GM21717 (cell line): ENCODE measurements around the gene CLDN6.
"Not testable (repeated sequence)": the region's sequence is repeated elsewhere in the genome, so short reads cannot be mapped to it uniquely, and the experiment has no call there.

ENCODE experiments used
- ATAC-seq: cut with Tn5 transposase; IDR thresholded peaks from one replicate; pipeline ENCODE4 v1.9.1; 2021; ENCODE audit warnings: mild to moderate bottlenecking, moderate library complexity; ENCODE audit not compliant: unreplicated experiment

CLDN6 gene

DNA sequence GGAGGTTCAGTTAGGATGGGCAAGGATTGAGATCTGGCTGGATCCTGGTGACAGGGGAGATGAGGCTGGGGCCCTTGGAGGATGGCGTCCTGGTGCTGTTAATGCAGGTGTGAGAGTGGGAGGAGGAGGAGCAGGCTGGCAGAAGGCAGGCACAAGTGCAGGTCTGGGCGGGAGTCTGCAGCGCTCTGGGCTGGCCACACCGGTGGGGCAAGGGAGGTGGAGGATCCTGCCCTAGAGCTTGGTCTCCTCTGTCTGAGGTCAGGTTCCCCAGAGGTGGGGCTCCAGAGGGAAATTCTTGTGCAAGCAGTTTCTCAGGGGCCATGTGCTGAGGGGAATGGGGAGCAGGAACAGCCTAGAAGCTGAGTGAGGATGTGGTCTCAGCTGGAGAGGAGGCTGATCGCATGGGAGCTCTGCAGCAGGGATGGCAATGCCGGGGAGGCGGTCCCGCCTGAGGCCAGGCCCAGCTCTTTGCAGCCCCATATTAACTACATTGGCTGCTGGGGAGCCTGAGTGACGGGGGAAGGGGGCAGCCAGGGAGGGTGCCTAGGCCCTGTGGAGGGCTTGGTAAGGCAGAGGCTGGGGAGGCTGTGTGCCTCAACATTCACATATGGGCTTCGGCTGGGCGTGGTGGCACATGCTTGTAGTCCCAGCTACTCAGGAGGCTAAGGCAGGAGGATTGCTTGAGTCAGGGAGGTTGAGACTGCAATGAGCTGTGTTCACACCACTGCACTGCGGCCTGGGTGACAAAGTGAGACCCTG, 34.8 kb upstream of the CLDN6 start:
- ATAC-seq = not testable (repeated sequence)

DNA sequence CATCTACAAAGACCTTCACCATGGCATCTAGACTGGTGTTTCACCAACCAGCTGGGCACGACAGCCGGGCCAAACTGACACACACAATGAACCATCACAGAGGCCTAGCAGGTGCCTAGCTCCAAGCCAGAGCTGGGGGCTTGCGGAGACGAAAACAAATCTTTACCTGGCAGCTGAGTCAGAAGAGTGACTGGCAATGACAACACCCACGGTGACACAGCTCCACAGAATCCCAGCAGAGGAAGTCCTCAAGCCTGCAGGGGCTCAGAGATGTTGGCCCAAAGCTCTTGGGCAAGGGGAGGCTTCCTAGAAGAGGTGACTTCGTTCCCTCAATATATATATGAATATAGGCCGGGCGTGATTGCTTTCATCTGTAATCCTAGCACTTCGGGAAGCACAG, 33.5 kb upstream of the CLDN6 start:
- ATAC-seq = no peak

DNA sequence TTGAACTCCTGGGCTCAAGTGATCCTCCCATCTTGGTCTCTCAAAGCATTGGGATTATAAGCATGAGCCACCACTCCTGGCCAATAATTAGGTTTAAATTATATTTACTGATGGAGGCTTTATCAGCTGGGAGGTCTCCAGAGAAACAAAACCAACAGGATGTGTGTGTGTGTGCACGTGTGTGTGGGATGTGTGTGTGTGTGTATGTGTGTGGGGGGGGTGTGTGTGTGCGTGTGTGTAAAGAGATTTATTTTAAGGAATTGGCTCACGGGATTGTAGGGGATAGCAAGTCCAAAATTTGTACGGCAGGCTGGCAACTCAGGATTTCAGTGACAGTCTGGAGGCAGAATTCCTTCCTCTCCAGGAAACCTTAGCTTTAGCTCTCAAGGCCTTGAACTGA, 33.0 kb upstream of the CLDN6 start:
- no peak for ATAC-seq

DNA sequence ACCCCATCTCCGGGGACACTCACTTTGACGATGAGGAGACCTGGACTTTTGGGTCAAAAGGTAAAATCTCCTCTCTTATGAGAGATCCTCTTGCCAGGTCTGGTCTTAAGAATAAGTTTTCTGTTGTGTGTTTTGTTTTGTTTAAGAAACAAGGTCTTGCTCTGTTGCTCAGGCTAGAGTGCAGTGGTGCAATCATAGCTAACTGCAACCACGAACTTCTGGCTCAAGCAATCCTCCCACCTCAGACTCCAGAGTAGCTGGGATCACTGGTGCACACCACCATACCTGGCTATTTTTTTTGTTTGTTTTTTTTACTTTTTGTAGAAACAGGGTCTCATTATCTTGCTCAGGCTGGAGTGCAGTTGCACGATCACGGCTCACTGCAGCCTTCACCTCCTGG, 32.5 kb upstream of the CLDN6 start:
- no peak for ATAC-seq

DNA sequence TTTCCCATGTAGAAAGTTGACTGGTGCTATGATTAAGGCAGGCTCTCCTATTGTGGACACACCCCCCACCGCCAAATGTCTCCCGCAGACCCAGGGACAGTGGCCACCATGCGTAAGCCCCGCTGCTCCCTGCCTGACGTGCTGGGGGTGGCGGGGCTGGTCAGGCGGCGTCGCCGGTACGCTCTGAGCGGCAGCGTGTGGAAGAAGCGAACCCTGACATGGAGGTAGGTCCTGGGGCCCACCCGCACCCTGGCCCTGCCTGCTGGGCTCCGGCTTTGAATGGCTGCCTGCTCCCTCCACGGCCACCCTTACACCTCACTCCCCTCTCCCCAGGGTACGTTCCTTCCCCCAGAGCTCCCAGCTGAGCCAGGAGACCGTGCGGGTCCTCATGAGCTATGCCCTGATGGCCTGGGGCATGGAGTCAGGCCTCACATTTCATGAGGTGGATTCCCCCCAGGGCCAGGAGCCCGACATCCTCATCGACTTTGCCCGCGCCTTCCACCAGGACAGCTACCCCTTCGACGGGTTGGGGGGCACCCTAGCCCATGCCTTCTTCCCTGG, 32.0 kb upstream of the CLDN6 start:
- ATAC-seq = no peak

DNA sequence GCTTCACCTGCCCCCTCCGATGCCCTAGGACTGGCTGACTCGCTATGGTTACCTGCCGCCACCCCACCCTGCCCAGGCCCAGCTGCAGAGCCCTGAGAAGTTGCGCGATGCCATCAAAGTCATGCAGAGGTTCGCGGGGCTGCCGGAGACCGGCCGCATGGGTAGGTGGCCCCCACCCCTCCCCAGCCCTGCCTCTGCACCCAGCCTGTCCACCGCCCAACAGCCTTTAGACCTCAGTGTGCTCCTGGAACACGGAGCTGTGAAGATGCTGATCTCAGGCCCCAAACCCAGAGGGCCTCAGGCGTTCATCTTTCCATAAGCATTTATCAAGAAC, 29.4 kb upstream of the CLDN6 start:
- ATAC-seq = no peak

DNA sequence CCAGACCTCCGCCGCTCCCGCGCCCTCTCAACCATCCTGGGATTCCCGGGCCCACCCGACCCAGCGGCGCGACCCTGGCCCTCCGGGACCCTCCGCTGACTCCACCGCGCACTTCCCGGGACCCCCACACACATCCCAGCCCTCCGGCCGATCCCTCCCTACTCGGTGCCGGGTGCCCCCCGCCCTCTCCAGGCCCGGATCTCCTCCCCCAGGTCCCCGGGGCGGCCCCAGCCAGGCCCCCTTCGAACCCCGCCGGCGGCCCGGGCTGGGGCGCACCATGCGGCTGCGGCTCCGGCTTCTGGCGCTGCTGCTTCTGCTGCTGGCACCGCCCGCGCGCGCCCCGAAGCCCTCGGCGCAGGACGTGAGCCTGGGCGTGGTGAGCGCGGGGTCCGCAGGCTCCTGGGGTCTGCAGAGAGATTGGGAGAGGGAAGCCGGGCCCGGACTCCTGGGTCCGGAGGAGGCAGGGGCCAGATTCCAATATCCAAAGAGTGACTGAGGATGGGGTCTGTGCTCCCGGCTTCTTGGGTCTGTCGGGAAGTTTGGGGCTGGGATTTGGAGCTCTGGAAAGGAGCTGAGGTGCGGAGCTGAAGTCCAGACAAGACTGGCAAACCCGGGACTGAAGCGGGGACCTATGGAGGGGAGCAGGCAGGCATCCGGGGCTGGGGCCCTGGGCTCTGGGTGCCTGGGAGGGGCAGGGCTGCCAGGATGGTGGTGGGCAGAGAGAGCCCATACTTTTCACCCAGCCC, 28.8 kb upstream of the CLDN6 start:
- ATAC-seq = no peak

DNA sequence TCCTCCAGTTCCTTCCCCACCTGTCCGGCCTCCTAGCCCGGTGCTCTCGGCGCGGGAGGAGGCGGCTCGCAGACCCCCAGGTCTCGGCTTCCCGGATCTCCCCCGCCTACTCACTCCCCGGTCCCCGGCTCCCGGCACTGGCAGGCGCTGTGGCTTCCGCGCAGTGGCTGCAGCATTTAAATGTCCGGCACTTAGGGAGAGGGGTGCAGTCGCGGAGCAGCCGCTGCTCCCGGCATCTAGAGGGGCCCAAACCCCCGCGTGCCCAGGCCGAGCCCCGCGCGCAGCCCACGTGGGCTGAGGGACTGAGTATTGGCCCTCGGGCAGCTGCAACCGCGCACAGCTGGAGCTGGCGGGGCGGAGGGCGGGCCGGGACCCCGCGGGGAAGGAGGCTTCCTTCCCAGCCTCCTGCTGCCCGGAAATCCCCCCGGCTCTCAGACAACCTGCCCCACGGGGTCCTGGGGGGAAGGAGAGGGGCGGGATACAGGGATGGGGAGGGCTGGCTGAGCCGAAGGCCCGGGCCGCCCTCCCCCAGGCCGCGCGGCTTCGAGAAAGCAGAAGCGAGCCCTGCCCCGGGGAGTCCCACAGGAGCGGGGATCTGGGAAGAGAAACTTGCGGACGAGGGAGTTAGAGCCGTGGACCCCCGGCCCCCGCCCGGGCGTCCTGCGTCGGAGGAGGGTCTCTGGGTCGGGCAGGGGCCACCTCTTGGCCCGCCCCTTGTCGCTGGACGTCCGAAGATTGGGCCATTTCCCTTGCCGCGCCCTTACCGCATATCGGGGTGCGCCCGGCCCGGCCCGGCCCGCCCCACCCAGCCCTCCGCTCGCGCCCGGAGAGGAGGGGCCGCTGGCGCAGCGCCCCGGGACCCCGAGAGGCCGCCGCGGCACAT, 28.0 kb upstream of the CLDN6 start, which contains the start of gene MMP25:
TSS of gene MMP25 (plus strand) at position 804 of the 883 bp plus-strand sequence. CDS start 357 bp downstream, outside the sequence.
- no peak for ATAC-seq

DNA sequence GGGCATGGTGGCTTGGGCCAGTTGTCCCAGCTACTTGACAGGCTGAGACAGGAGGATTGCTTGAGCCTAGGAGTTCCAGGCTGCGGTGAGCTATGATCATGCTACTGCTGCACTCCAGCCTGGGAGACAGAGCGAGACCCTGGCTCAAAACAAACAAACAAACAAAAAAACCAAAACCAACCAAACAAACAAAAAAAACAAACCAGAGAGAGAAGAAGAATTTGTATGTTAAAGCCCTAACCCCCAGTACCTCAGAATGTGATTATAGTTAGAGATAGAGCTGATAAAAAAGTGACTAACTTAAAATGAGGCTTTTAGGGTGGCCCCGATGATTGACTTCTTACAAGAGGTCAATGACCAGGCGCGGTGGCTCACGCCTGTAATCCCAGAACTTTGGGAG, 26.7 kb upstream of the CLDN6 start:
- ATAC-seq = no peak

DNA sequence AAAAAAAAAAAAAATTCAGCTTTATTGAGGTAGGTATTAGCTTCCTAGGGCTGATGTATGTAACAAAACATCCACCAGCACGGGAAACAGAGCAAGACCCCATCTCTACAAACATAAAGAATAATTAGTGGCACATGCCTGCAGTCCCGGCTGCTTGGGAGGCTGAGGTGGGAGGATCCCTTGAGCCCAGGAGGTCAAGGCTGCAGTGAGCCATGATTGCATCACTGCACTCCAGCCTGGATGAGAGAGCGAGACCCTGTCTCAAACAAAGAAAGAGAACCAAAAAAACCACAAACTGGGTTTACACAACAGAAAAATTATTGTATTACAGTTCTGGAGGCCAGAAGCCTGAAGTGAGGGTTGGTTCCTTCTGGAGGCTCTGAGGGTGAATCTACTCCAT, 24.4 kb upstream of the CLDN6 start:
- no peak for ATAC-seq

DNA sequence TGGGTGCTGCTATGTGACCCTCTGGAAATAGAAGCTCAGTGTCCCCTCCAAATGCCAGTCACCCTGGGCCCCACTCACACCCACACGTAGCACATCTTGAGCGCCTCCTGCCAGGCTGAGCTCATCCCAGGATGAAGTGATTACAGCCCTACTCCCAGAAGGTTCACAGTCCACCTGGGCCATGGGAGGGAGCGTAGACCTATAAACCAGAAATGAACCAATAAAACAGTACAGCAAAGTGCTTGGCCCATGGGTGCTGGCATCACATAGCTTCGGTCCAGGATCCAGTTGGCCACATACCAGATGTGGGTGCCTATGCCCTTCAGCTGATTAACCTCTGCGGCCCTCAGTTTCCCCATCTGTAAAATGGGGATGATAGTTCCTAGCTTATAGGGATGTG, 20.9 kb upstream of the CLDN6 start:
- ATAC-seq = no peak

DNA sequence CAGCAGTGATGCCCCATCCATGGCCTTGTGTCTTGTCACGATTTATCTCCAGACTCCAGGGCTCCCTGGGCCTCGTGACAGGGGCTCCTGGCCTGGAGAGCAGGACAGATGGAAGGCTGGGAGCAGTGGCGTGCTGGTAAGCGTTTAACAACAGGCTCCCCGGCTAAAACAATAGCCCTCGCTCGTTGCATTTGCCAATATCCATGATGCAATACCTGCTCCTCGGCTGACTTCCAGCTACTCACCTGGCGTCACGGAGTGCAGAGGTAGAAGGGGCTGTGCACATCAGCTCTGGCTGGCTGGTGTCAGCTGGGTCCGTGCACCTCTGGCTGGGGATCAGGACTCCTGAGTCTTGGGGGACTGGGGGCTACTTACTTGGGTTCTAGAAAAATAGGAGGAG, 20.3 kb upstream of the CLDN6 start:
- ATAC-seq = no peak

DNA sequence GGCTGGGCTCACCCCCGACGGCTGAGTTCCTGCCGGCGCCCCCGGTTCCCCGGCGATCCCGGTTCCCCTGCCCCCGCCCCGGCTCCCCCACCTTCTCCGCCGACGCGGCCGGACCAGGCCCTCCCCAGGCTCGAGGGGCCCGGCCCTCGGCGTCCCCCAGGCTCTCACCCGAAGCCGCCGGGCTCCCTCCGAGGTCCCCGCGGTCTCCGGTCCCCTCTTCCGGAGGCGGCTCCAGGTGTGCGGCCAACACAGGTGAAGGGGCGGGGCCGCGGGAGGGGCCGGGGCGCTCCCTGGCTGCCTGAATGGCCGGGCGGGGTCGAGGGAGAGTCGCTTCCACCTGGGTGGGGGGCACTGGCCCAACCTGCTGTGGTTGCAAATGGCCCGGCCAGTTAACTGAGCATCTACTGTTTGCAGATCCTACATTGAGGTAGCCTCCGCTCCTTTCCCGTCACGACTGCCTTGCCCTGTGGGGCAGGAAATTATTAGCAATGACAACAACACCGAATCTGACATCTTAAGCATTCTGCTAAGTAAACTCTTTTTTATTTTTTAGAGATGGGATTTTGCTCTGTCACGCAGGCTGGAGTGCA, 18.8 kb upstream of the CLDN6 start, which contains the start of gene BICDL2:
TSS of gene BICDL2 (minus strand) at position 219 of the 590 bp plus-strand sequence. CDS start 1,448 bp downstream, outside the sequence.
- no peak for ATAC-seq

DNA sequence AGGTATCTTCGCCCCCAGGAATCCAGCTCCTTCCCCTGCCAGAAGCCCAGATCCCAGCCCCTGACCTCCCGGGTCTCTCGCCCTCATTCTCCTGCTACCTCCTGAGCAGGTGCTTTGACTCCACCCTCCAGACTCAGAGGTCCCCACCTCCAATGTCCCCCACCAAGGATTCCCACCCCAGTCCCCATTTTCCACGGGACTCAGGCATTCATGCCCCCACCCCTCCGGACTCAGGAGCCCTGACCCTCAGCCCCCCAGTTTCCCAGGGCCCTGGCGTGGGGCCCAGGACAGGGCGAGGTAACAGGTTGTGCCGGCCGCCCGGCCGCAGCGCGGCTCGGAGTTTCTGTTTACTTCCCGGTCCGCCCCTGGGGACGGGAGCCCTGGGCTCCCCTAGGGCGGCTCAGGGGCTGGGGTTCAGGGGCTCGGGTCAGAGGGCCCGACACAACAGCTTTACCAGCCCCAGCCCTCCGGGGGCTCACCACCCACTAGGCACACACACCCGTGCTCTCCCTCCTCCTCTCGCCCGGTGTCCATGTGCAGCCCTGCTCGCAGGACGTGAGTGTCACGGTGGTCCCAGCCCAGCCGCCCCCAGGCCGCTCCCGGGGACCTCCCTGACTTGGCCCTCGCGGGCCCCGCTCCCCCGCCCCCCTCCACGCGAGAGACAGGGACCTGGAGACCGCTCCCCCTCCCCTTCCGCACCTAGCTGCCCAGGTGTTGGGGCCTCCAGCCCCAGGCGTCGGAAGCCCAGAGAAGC, 18.2 kb upstream of the CLDN6 start:
- no peak for ATAC-seq

DNA sequence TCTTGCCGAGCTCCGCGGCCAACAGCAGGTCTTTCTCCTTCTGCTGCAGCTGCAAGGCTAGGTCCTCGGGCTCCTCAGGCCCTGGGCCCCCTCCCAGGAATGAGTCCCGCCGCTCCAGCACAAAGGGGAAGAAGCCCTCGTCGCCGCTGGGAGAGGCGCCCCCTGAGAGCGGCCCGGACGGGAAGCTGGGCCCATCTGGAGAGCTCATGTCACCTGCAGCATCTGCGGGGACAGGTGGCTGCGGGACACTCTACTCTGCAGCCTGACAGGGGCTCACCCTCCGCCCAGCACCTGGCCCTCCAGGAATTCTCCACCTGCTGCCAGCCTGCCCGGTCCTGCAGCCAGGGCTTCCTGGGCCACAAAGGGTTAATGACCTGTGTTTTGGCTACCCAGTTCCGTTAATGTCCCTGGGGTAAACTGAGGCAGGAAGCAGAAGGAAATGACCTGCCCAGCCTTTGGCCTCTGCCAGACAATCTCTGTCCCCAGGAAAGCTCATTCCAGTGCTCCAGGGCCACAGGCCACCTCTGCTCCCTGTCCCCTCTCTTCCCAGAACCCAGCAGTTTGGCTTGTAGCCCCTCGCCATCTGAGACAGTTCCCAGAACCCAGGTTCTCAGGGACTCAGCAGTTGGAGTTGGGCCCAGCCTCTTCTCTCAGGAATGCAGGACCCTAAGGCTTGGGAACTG, 17.4 kb upstream of the CLDN6 start:
- ATAC-seq = no peak

DNA sequence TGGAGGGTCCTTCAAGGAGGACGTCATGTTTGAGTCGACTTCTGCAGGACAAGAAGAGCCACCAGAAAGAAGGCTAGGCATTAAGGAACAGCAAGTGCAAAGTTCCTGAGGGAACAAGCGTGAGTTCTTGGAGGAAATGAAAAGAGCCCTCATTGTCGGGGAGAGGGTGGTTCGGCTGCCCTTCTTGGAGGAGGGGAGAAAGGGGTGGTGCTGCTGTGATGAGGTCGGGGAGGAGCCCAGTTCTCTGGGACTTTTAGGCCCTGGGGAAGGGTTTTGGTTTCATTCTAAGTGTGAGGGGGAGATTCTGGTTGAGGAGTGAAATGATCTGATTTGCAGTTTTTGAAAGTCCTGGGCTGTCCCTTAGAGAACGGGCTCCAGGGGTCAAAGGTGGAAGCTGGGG, 14.6 kb upstream of the CLDN6 start:
- ATAC-seq = no peak

DNA sequence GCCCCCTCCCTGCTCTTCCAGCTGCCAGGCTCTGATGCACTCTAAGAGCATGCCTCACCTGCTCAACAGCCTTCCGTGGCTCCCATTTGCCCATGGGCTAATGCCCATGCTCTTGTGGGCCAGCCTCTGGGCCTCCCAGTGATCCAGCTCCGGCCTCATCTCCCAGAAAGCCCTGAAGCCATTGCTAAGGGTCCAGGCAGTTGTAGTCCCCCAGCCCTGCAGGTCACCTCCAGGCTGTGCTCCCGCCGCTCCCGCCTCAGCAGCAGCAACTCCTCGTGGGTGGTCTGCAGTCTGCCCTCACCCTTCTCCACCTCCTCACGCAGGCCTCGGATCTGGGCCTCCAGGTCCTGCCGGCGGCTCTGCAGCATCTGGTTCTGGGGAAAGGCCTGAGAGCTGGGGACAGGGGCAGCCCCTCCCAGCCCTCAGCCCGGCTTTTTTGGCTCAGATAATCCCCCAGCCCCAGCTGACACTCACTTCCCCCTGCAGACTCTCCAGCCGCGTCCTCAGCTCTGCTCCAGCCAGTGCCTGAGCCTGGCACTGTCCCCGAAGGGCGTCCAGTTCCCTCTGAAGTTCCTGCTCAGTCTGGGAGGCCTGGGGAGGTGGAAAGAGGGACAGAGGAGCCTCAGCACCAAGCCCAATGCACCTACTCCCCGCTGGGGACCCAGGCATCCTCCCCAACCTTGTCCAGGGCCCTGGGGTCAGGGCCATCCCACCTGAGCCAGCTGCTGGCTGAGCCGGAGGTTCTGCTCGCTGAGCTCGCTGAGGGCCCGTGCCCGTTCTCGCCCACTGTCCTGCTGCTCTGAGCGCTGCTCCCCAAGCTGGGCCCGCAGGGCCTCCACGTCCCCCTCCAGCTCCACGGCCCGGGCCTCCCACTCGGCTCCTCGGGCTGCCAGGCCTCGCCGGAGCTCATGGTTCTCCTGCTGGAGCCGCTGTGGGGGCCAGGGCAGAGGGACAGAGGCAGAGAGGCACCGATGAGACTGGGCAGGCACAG, 12.5 kb upstream of the CLDN6 start:
- ATAC-seq = no peak
